Subcutaneous adipose tissue (tissue), 4 donors: ENCODE data around the gene HHIPL1. TPM values are rescaled to one million over a fixed set of nuclear protein-coding genes. Genes with fewer than 3 reads are reported as not detected.

Experiments used
- total RNA-seq, 4 donors: library from RNA; depleted of rRNA; stranded (reverse); fragments of >200 nt; gene quantifications; one replicate each; pipeline ENCODE4 v1.1.0, GENCODE V29; 2016
- TF ChIP-seq, protein P1 (sequence below): fragments of 450-650 bp; IDR thresholded peaks from one replicate; pipeline ENCODE4 v1.5.1; 2016; ENCODE audit warnings: low read depth, mild to moderate bottlenecking, control low read depth, antibody characterized with exemption, moderate library complexity

The HHIPL1 gene
- total RNA-seq, 4 donors from 2014 or later, result 1.3 to 4.8 (median 2.2) TPM

DNA sequence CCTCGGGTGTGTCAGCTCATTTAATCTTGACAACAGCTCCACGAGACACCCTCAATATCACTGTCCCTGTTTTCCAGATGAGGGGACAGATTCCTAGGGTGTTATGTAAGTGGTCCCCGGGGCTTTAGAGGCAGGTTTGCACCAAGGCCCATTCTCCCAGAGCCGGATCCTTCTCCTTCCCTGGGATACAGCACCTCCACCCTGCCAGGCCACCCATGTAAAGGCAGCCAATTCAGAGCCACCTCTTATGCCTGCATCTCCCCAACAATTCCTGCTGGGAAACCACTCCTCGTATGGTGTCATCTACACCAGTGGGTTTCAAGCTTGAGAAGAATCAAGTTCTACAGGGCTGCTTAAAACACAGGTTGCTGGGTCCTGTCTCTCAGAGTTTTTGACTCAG is 35.1 kb downstream of the HHIPL1 start:
- TF ChIP-seq, protein P1, sequence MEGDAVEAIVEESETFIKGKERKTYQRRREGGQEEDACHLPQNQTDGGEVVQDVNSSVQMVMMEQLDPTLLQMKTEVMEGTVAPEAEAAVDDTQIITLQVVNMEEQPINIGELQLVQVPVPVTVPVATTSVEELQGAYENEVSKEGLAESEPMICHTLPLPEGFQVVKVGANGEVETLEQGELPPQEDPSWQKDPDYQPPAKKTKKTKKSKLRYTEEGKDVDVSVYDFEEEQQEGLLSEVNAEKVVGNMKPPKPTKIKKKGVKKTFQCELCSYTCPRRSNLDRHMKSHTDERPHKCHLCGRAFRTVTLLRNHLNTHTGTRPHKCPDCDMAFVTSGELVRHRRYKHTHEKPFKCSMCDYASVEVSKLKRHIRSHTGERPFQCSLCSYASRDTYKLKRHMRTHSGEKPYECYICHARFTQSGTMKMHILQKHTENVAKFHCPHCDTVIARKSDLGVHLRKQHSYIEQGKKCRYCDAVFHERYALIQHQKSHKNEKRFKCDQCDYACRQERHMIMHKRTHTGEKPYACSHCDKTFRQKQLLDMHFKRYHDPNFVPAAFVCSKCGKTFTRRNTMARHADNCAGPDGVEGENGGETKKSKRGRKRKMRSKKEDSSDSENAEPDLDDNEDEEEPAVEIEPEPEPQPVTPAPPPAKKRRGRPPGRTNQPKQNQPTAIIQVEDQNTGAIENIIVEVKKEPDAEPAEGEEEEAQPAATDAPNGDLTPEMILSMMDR, result no peak

DNA sequence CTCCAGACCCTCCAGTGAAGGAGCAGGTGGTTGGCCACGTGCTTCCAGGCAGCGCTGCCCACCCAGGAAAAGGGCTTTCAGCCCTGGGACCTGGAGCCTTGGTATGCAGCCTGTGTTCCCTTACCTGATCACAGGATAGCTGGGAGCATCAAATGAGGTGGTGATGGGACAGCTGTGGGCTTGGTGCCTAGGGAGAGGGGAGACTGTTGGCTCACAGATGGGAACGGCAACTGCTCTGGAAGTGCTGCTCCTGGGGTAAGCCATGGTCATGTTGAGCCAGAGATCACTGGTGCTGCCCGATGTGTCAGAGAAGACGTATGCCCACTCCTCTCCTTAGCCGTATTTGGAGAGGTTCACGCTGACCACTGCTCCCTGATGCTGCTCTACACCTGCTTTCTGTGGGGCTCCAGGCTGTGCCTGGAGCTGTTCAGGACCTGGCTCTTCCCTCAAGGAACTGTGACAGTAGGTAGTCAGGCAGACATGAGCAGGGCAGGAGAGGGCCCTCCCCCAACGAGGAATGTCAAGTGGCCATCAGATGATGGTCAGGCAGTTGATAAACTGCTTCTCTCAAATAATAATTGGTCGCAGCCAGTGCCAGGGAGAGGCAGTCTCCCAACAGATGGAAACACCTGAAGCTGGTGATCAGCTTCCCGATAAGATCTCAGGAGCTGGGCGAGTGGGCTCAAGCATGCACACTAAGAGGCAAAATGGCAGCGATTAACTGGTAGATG is 36.3 kb downstream of the HHIPL1 start:
- TF ChIP-seq, protein P1, result no peak

DNA sequence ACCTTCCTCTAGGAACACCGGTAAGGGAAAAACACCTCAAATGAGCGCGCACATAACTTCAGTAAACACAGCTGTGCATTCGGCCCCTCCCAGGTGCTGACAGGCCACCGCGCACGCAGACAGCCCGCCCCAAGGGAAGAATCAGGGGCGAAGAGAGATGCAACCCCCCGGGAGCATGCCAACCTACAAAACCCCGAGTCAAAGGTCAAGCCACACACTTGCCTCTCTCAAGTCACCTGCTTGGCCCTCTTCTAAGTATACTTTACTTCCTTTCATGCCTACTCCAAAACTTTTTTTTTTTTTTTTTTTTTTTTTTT is 36.9 kb downstream of the HHIPL1 start:
- TF ChIP-seq, protein P1, result no peak

DNA sequence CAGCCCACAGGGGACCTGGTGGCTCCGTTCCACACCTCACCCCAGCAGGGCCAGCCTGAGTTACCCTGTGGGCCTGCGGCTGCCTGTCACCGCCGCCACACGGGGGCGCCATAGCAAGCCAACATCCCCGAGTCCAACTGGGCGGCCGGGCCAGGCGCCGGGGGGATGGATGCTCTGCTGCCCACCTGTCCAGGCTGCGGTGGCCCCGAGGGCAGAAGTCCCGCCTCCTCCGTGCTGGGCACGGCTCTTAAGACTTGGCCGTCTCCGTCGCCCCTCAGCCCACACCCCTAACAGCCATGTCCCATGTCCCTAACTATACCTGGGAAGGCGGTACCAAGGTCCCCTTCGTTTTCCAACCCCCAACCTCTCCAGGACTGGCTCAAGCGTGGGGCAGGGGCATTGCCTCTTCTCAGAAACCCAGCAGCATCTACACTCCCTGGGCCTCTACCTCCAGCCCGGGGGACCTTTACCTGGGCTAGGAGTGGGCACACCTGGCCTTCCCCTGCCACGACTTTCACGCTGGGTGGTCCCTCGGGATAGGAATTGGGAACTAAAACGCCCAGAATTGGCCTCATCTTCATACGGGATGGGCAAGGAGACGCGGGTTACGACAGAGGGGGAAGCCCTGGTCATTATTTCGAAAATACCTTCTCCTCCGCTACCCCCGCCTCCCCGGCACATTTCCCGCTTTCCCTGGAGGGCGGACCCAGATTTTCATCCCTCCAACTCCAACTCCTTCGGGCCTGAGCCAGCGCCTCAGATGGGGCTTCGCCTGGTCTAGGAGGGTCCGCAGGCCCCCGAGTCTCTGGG is 38.1 kb downstream of the HHIPL1 start:
- TF ChIP-seq, protein P1, result no peak

DNA sequence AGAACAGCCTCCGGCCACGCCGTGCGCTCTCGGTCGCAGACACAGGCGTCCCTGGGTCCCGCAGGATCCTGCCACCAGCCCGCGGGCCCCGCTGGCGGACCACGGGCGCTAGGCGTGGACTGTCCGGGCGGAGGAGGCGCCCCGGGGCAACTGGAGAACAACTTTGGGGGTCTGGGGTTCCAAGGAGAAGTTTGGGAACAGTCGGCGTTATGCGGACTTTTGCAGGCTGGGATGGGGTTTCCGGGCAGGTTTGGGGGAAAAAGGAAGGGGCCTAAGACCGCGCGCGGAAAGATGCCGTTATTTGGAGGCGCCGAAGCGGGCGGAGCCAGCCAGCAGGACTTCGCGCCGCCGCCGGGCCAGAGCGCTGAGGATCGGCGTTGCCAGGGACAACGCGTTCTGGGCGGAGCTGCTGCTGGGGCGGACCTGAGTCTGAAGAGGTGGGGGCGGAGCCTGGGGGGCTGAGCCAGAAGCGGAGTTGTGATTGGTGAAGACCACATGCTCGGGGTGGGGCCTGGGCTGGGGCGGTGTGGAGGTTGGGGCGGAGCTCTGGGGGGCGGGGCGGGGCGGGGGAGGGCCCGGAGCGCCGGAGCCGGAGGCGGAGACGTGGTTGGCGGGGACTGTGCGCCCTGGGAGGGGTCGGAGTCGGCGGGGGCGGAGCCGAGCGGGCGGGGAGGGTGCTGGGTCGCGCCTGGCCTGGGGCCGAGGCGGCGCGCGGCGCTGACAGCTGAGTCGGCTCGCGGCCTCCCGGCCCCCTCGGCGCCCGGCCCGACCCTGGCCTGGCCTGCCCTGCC is 38.9 kb downstream of the HHIPL1 start, which contains the start of gene CYP46A1:
TSS of gene CYP46A1 (plus strand) at position 680 of the 791 bp plus-strand sequence. CDS start 120 bp downstream, outside the sequence.
- TF ChIP-seq, protein P1, result no peak

DNA sequence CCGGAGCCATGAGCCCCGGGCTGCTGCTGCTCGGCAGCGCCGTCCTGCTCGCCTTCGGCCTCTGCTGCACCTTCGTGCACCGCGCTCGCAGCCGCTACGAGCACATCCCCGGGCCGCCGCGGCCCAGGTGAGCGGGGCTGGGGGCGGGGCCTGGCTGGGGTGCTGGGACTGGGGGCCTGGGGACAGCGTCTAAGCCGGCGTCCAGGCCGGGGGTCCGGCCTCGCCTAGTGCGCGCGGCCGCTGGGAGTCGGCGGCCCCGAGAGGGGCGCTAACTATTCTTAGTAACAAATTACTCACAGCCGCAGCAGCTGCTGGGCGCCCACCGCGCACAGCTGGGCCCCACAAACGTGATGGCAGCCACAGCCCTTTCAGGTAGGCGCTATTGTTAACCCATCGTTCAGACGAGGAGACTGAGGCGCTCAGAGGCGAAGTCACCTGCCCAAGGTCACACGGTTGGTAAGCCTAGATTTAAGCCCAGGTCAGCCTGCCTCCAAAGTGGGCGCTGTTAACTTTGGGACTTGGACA is 39.5 kb downstream of the HHIPL1 start:
- TF ChIP-seq, protein P1, result no peak
